ENCODE measurements around the gene COBL.

- no peak for TF ChIP-seq POLR2AphosphoS5 (IDR thresholded peaks at IDR 0.05; ENCODE audit: low read depth, low read length)
- TF ChIP-seq SIN3A (IDR thresholded peaks at IDR 0.05; ENCODE audit: borderline replicate concordance, insufficient read depth, low read length): no peak
- TF ChIP-seq, protein P1, sequence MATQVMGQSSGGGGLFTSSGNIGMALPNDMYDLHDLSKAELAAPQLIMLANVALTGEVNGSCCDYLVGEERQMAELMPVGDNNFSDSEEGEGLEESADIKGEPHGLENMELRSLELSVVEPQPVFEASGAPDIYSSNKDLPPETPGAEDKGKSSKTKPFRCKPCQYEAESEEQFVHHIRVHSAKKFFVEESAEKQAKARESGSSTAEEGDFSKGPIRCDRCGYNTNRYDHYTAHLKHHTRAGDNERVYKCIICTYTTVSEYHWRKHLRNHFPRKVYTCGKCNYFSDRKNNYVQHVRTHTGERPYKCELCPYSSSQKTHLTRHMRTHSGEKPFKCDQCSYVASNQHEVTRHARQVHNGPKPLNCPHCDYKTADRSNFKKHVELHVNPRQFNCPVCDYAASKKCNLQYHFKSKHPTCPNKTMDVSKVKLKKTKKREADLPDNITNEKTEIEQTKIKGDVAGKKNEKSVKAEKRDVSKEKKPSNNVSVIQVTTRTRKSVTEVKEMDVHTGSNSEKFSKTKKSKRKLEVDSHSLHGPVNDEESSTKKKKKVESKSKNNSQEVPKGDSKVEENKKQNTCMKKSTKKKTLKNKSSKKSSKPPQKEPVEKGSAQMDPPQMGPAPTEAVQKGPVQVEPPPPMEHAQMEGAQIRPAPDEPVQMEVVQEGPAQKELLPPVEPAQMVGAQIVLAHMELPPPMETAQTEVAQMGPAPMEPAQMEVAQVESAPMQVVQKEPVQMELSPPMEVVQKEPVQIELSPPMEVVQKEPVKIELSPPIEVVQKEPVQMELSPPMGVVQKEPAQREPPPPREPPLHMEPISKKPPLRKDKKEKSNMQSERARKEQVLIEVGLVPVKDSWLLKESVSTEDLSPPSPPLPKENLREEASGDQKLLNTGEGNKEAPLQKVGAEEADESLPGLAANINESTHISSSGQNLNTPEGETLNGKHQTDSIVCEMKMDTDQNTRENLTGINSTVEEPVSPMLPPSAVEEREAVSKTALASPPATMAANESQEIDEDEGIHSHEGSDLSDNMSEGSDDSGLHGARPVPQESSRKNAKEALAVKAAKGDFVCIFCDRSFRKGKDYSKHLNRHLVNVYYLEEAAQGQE (IDR thresholded peaks at IDR 0.05; ENCODE audit: insufficient read depth in 1 of 2, low read depth in 2 of 2, low read length in 2 of 2): no peak
These were observed 21.0 kb downstream of the COBL start for GRCh38 chr7:51295440-51296245.

Measured in PFSK-1 (cell line).